HepG2 (cell line): ENCODE measurements around the gene TOM1L2. TPM values are rescaled to one million over a fixed set of nuclear protein-coding genes. Genes with fewer than 3 reads are reported as not detected.

Experiments
- ATAC-seq: fragments of 200-7000 bp; cut with Tn5 transposase; 3 replicates; pipeline ENCODE4 v1.9.1; 2020; ENCODE audit warnings: mild to moderate bottlenecking, moderate library complexity
- BruUV-seq: library from RNA; stranded (reverse); fragments of 400-500 nt; replicated peaks from 2 replicates; lab custom pipeline; 2021; lab: Mats Ljungman, UMichigan
- CTCF ChIA-PET: fragments of 300-600 bp; formaldehyde crosslinking; extraction: SDS; loops from one replicate; lab custom pipeline; 2021; ENCODE audit warnings: low total read pairs, inconsistent platforms, low intra/inter-chr PET ratio; lab: Yijun Ruan, JAX
- POLR2A ChIA-PET: fragments of 350-600 bp; sonication (Branson Sonifier 250); formaldehyde crosslinking; loops from one replicate; lab custom pipeline; 2020; ENCODE audit warnings: antibody characterized with exemption, inconsistent platforms; lab: Yijun Ruan, JAX
- DNase-seq: peaks from one replicate; pipeline ENCODE4 v3.0.0-alpha.2; 2015; ENCODE audit warnings: low spot score
- FAIRE-seq: peaks from 3 replicates; lab custom pipeline; 2011; peaks lifted over from hg19 to GRCh38; lab: Jason Lieb, UNC
- H2AFZ ChIP-seq: one replicate; pipeline ENCODE4 v1.6.1; 2011; ENCODE audit warnings: low read length, inconsistent platforms
- H3K27ac ChIP-seq: fragments of 300-600 bp; 3 replicates; pipeline ENCODE4 v1.8.0; 2011; ENCODE audit warnings: mixed run types, mild to moderate bottlenecking, mixed read lengths, low read length, inconsistent platforms; ENCODE audit not compliant: insufficient read depth; ENCODE audit errors: extremely low read length
- H3K27me3 ChIP-seq, 2 experiments: fragments of 200-600 bp in 1 of 2; 2 replicates in 1 of 2; 3 replicates in 1 of 2; pipeline versions ENCODE4 v1.6.0 to v1.8.0; 2011; ENCODE audit warnings: low read length in 2 of 2, mild to moderate bottlenecking in 2 of 2, moderate library complexity in 2 of 2, inconsistent platforms in 1 of 2; ENCODE audit not compliant: insufficient read depth in 2 of 2, control insufficient read depth in 1 of 2
- H3K36me3 ChIP-seq, 2 experiments: fragments of 200-600 bp in 1 of 2; replicated peaks in 1 of 2; 2 replicates in 1 of 2; 3 replicates in 1 of 2; pipeline versions ENCODE4 v1.5.1 to v1.8.0; 2011; ENCODE audit warnings: low read length in 2 of 2, inconsistent platforms in 1 of 2; ENCODE audit not compliant: insufficient read depth in 2 of 2, control insufficient read depth in 1 of 2
- H3K4me1 ChIP-seq: 2 replicates; pipeline ENCODE4 v1.5.1; 2012; ENCODE audit warnings: low read length, inconsistent platforms; ENCODE audit not compliant: insufficient read depth
- H3K4me2 ChIP-seq: 2 replicates; pipeline ENCODE4 v1.6.0; 2011; ENCODE audit warnings: low read depth, low read length, inconsistent platforms
- H3K4me3 ChIP-seq, 3 experiments: fragments of 200-600 bp in 1 of 3; sonication (generic), shearing (Covaris generic) in 1 of 3; replicated peaks in 1 of 3; 2 replicates each; pipeline ENCODE4 v1.5.1; 2011 to 2016; ENCODE audit warnings: low read length in 3 of 3, inconsistent platforms in 2 of 3, low read depth in 2 of 3, mild to moderate bottlenecking in 2 of 3, control low read depth in 1 of 3, mixed read lengths in 1 of 3; ENCODE audit not compliant: insufficient read depth in 1 of 3
- H3K79me2 ChIP-seq: one replicate; pipeline ENCODE4 v1.6.1; 2011; ENCODE audit warnings: low read length, inconsistent platforms; ENCODE audit not compliant: insufficient read depth
- H3K9ac ChIP-seq: 2 replicates; pipeline ENCODE4 v1.6.0; 2011; ENCODE audit warnings: mild to moderate bottlenecking, low read depth, low read length, inconsistent platforms; ENCODE audit not compliant: insufficient read depth
- H3K9me3 ChIP-seq: 2 replicates; pipeline ENCODE4 v1.5.1; 2012; ENCODE audit warnings: mild to moderate bottlenecking, low read length
- H4K20me1 ChIP-seq: 2 replicates; pipeline ENCODE4 v1.6.0; 2011; ENCODE audit warnings: inconsistent platforms, mild to moderate bottlenecking, low read length, moderate library complexity; ENCODE audit not compliant: insufficient read depth
- AGO1 ChIP-seq: fragments of 200-400 bp; formaldehyde crosslinking; IDR thresholded peaks from 2 replicates; pipeline ENCODE4 v1.6.1; 2017; ENCODE audit warnings: mild to moderate bottlenecking, low read depth, low read length, moderate library complexity; ENCODE audit not compliant: poor library complexity, severe bottlenecking
- E2F1 ChIP-seq: sonication (generic); formaldehyde crosslinking; IDR thresholded peaks from 2 replicates; pipeline ENCODE4 v1.5.0; 2020; ENCODE audit warnings: missing genetic modification reagents
- FOXA1 ChIP-seq, 2 experiments: fragments of 450-650 bp in 1 of 2; sonication (generic) in 1 of 2; formaldehyde crosslinking in 1 of 2; IDR thresholded peaks; 2 replicates each; pipeline versions ENCODE4 v1.4.0 to v1.6.1; 2016 to 2020; ENCODE audit warnings: missing genetic modification reagents in 1 of 2
- GFI1 ChIP-seq: sonication (generic); formaldehyde crosslinking; IDR thresholded peaks from 2 replicates; pipeline ENCODE4 v1.5.0; 2020; ENCODE audit warnings: missing genetic modification reagents, mild to moderate bottlenecking, borderline replicate concordance
- NFYB ChIP-seq: sonication (generic); formaldehyde crosslinking; IDR thresholded peaks from 2 replicates; pipeline ENCODE4 v1.4.0; 2020; ENCODE audit warnings: missing genetic modification reagents
- POLR2AphosphoS2 ChIP-seq: IDR thresholded peaks from 2 replicates; pipeline ENCODE4 v1.6.1; 2011; ENCODE audit warnings: low read depth, low read length, improper control_type of control experiment
- SALL1 ChIP-seq: sonication (generic); formaldehyde crosslinking; IDR thresholded peaks from 2 replicates; pipeline ENCODE4 v1.8.0; 2022; ENCODE audit warnings: mild to moderate bottlenecking, missing genetic modification reagents
- TIGD3 ChIP-seq: sonication (generic); formaldehyde crosslinking; IDR thresholded peaks from 2 replicates; pipeline ENCODE4 v1.5.1; 2020; ENCODE audit warnings: mild to moderate bottlenecking, missing genetic modification reagents, borderline replicate concordance
- ZBTB2 ChIP-seq: sonication (generic); formaldehyde crosslinking; IDR thresholded peaks from 2 replicates; pipeline ENCODE4 v1.8.0; 2022; ENCODE audit warnings: low read depth, missing genetic modification reagents
- ZBTB38 ChIP-seq: sonication (generic); formaldehyde crosslinking; IDR thresholded peaks from 2 replicates; pipeline ENCODE4 v1.5.1; 2020; ENCODE audit warnings: mild to moderate bottlenecking, missing genetic modification reagents
- ZC3H13 ChIP-seq: sonication (generic); formaldehyde crosslinking; IDR thresholded peaks from 2 replicates; pipeline ENCODE4 v1.8.1; 2023; ENCODE audit warnings: mild to moderate bottlenecking, missing genetic modification reagents, moderate library complexity
- ZNF136 ChIP-seq: sonication (generic); formaldehyde crosslinking; IDR thresholded peaks from 2 replicates; pipeline ENCODE4 v1.8.1; 2022; ENCODE audit warnings: low read depth, mild to moderate bottlenecking, moderate library complexity, missing genetic modification reagents
- ZNF563 ChIP-seq: sonication (generic); formaldehyde crosslinking; IDR thresholded peaks from 2 replicates; pipeline ENCODE4 v1.8.0; 2022; ENCODE audit warnings: mild to moderate bottlenecking, moderate library complexity, missing genetic modification reagents
- ZNF616 ChIP-seq: sonication (generic); formaldehyde crosslinking; IDR thresholded peaks from 2 replicates; pipeline ENCODE4 v1.5.0; 2020; ENCODE audit warnings: low read depth, mild to moderate bottlenecking, missing genetic modification reagents
- ZNF678 ChIP-seq: sonication (generic); formaldehyde crosslinking; IDR thresholded peaks from 2 replicates; pipeline ENCODE4 v1.4.0; 2020; ENCODE audit warnings: mild to moderate bottlenecking, missing genetic modification reagents
- WGBS: methylation state at CpG from one replicate; pipeline ENCODE4 v1.1.6; 2017; ENCODE audit warnings: low lambda C conversion rate; 5-methylcytosine and 5-hydroxymethylcytosine counted together
- in situ Hi-C: cut with HindIII; loops from 2 replicates; pipeline ENCODE4 v1.10.0; 2017; ENCODE audit warnings: low pct_unique_long_range_greater_than_20kb; ENCODE audit not compliant: extremely low pct_ligation_motif_present
- intact Hi-C: fragments of 100-400 bp; cut with micrococcal nuclease; formaldehyde crosslinking; loops from one replicate; pipeline ENCODE4 v1.10.0; 2022; ENCODE audit not compliant: unreplicated experiment
- polyA plus RNA-seq, 8 experiments: library from polyadenylated mRNA; depleted of rRNA in 3 of 8; stranded (reverse) in 7 of 8; unstranded in 1 of 8; fragments of >200 nt; fragmentation: Illumina TruSeq in 4 of 8; extraction: Trizol in 4 of 8; gene quantifications; 2 replicates each; pipeline versions ENCODE4 v1.2.1 to v1.2.3, GENCODE V29; 2011 to 2016; ENCODE audit warnings: low read depth in 4 of 8, missing spikeins in 1 of 8, mixed read lengths in 1 of 8; ENCODE audit not compliant: insufficient read depth in 1 of 8
- total RNA-seq, 5 experiments: library from RNA; depleted of rRNA; stranded (reverse); fragments of >200 nt; fragmentation: Illumina TruSeq; extraction: Trizol; gene quantifications; 2 replicates each; pipeline ENCODE4 v1.2.3, GENCODE V29; 2016; ENCODE audit warnings: low read depth in 1 of 5

The TOM1L2 gene
- total and polyA plus RNA-seq, 2 of the 13 experiments (the other 11 are each of a cell fraction or from before 2014, with no cell fraction given), result 4.7 to 7.4 TPM

DNA sequence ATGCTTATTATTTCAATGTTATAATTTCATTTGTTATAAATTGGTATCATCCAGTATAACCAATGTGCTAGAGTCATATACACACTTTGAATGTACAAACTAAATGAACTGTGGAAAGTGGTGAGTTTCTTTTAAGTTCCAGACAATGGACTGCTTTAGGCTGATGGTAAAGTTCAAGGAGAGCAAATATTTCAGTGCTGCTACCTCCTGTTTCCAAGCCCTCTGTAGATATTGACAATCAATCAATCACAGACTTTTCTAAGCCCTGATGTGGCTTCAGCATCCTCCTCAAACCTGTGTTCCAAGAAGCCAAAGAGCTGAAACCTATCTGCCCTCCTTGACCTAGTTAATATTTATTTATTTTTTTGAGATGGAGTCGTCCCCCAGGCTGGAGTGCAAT is 107.2 kb downstream of the TOM1L2 start (continued):
- TF ChIP-seq FOXA1 (IDR thresholded peaks at IDR 0.05) (no peak), FOXA1 (CRISPR knock-in tag; IDR thresholded peaks at IDR 0.05) (peak; percentile 70), SALL1 (no peak), GFI1 (CRISPR knock-in tag) (peak; percentile 51; the same call in 1 of the 2 replicates), ZBTB38 (CRISPR knock-in tag) (no peak), TIGD3 (CRISPR knock-in tag) (no peak), ZNF136 (CRISPR knock-in tag) (no peak)

DNA sequence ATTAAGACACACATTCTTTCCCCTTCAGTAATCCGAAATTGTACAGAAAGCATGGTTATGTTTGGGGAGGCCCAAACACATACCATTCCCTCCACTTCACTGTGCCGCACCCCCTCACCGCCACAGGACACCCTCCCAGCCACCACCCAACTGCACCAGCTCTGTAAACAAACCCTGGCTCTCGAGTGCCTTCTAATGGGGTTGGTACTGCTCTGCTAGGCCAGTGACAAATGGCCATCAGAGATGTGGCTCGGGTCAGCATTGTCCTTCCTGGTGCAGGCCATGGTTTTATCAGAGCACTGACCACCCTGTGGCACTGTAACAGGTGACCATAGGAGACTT is 111.5 kb downstream of the TOM1L2 start:
- Histone ChIP-seq H3K27me3 (no peaks in the 10 kb centered on the region), H3K4me3 (no peak overlapping the region), H3K9me3 (no peaks in the 10 kb centered on the region), H3K9ac (no peak overlapping the region), H2AFZ (no peak overlapping the region), H4K20me1 (no peaks in the 10 kb centered on the region), H3K36me3 (no peaks in the 10 kb centered on the region), H3K79me2 (no peaks in the 10 kb centered on the region), H3K27ac (no peak overlapping the region), H3K4me2 (no peak overlapping the region), H3K4me1 (peaks cover 41% of the 10 kb centered on the region)
- TF ChIP-seq ZNF563 (CRISPR knock-in tag) (no peak), ZC3H13 (no peak), ZNF678 (CRISPR knock-in tag) (no peak), E2F1 (no peak), ZNF616 (CRISPR knock-in tag) (no peak), NFYB (CRISPR knock-in tag) (no peak), ZBTB2 (CRISPR knock-in tag) (no peak), ZNF136 (CRISPR knock-in tag) (no peak), POLR2AphosphoS2 (no peak), AGO1 (no peak)
- FAIRE-seq (no peak), ATAC-seq (no peak), DNase-seq (no peak)
- ChIA-PET POLR2A (no interaction called here), CTCF (interaction anchor here (1.0 to 2.7 kb wide), 6 partner anchors 42 to 180 kb away, joined by 3 to 53 read pairs (median 7); partner anchors contain the start of gene RAI1)
- BruUV-seq, result no TSS peak
- in situ Hi-C loops, result loop anchor here (5.0 kb wide), 1 partner anchor 48 kb away; no protein-coding TSS in a partner anchor
- WGBS, result 51% methylated on average over 4 of the region's 5 CpGs
- intact Hi-C loops, result loop anchor here (1.0 to 2.0 kb wide), 2 partner anchors 48 to 58 kb away; no protein-coding TSS in a partner anchor
